Fibroblast of lung (primary cell): ENCODE measurements around the gene FPGS.
"Not testable (repeated sequence)": the region's sequence is repeated elsewhere in the genome, so short reads cannot be mapped to it uniquely, and the experiment has no call there.

Experiments used
- EZH2 ChIP-seq: IDR thresholded peaks from 2 replicates; pipeline ENCODE4 v1.5.1; 2012; ENCODE audit warnings: low read length, control low read depth, mild to moderate bottlenecking; ENCODE audit errors: missing control alignments
- TF ChIP-seq, protein P1 (sequence below), 2 donors: IDR thresholded peaks in 1 of 2; conservative IDR thresholded peaks in 1 of 2; 1 replicate in 1 of 2; 2 replicates in 1 of 2; pipeline ENCODE4 v1.5.1; 2011 to 2012; ENCODE audit warnings: low read length in 2 of 2, control low read depth in 1 of 2, inconsistent platforms in 1 of 2, low read depth in 1 of 2, mild to moderate bottlenecking in 1 of 2

GRCh38 chr9:127836561-127836960, 33.9 kb downstream of the FPGS start:
- TF ChIP-seq, protein P1, sequence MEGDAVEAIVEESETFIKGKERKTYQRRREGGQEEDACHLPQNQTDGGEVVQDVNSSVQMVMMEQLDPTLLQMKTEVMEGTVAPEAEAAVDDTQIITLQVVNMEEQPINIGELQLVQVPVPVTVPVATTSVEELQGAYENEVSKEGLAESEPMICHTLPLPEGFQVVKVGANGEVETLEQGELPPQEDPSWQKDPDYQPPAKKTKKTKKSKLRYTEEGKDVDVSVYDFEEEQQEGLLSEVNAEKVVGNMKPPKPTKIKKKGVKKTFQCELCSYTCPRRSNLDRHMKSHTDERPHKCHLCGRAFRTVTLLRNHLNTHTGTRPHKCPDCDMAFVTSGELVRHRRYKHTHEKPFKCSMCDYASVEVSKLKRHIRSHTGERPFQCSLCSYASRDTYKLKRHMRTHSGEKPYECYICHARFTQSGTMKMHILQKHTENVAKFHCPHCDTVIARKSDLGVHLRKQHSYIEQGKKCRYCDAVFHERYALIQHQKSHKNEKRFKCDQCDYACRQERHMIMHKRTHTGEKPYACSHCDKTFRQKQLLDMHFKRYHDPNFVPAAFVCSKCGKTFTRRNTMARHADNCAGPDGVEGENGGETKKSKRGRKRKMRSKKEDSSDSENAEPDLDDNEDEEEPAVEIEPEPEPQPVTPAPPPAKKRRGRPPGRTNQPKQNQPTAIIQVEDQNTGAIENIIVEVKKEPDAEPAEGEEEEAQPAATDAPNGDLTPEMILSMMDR (conservative IDR thresholded peaks at IDR 0.05 in 1 of 2, IDR thresholded peaks at IDR 0.05 in 1 of 2; ENCODE audit: low read depth in 1 of 2, low read length in 2 of 2), result not testable (repeated sequence)
- TF ChIP-seq EZH2, result not testable (repeated sequence)
